SK-N-SH (cell line): ENCODE results near the gene ARHGAP26. TPM values are rescaled to one million over a fixed set of nuclear protein-coding genes. Genes with fewer than 3 reads are reported as not detected.

Source experiments
- CTCF ChIA-PET: fragments of 300-600, 350-600 bp; formaldehyde crosslinking; extraction: SDS; loops from one replicate; lab custom pipeline; 2021; lab: Yijun Ruan, JAX
- POLR2A ChIA-PET: fragments of 350-600 bp; sonication (Branson Sonifier 250); formaldehyde crosslinking; extraction: SDS; loops from one replicate; lab custom pipeline; 2020; ENCODE audit warnings: antibody characterized with exemption, inconsistent platforms; lab: Yijun Ruan, JAX
- DNase-seq: peaks from one replicate; pipeline ENCODE4 v3.0.0; 2012
- H2AFZ ChIP-seq: fragments of 200-600 bp; sonication (generic); 2 replicates; pipeline ENCODE4 v1.8.1; 2016; ENCODE audit warnings: antibody characterized with exemption, mild to moderate bottlenecking, low read depth
- H3F3A ChIP-seq: fragments of 200-600 bp; sonication (generic); replicated peaks from 2 replicates; pipeline ENCODE3; 2016; ENCODE audit warnings: antibody characterized with exemption, mild to moderate bottlenecking; ENCODE audit not compliant: insufficient read depth
- H3K27ac ChIP-seq, 2 experiments: fragments of 200-500 bp in 1 of 2; fragments of 200-600 bp in 1 of 2; sonication (Bioruptor generic) in 1 of 2; sonication (generic), shearing (Covaris generic) in 1 of 2; 2 replicates each; pipeline versions ENCODE4 v1.5.1 to v1.6.1; 2014 to 2016; ENCODE audit warnings: low read depth in 2 of 2, inconsistent platforms in 1 of 2, low read length in 1 of 2, mild to moderate bottlenecking in 1 of 2, mixed read lengths in 1 of 2
- H3K27me3 ChIP-seq: fragments of 200-600 bp; sonication (generic), shearing (Covaris generic); 2 replicates; pipeline ENCODE4 v1.6.1; 2016; ENCODE audit warnings: mixed run types; ENCODE audit not compliant: insufficient read depth
- H3K36me3 ChIP-seq, 2 experiments: fragments of 200-500 bp in 1 of 2; fragments of 200-600 bp in 1 of 2; sonication (Bioruptor generic) in 1 of 2; sonication (generic) in 1 of 2; replicated peaks in 1 of 2; 2 replicates each; pipeline versions ENCODE3 to v1.5.1; 2014 to 2016; ENCODE audit warnings: low read length in 1 of 2, mild to moderate bottlenecking in 1 of 2; ENCODE audit not compliant: insufficient read depth in 2 of 2, control insufficient read depth in 1 of 2
- H3K4me1 ChIP-seq, 2 experiments: fragments of 200-500 bp in 1 of 2; fragments of 200-600 bp in 1 of 2; sonication (Bioruptor generic) in 1 of 2; sonication (generic), shearing (Covaris generic) in 1 of 2; 2 replicates each; pipeline versions ENCODE4 v1.5.1 to v1.6.1; 2014 to 2016; ENCODE audit warnings: low read depth in 1 of 2, low read length in 1 of 2, mixed run types in 1 of 2; ENCODE audit not compliant: insufficient read depth in 2 of 2, control insufficient read depth in 1 of 2
- H3K4me2 ChIP-seq: fragments of 200-600 bp; sonication (generic), shearing (Covaris generic); 2 replicates; pipeline ENCODE4 v1.6.1; 2017; ENCODE audit warnings: mixed run types
- H3K4me3 ChIP-seq, 2 experiments: fragments of 200-500 bp in 1 of 2; fragments of 200-600 bp in 1 of 2; sonication (Bioruptor generic) in 1 of 2; sonication (generic), shearing (Covaris generic) in 1 of 2; 2 replicates each; pipeline versions ENCODE4 v1.5.1 to v1.8.1; 2014 to 2016; ENCODE audit warnings: low read depth in 2 of 2, inconsistent platforms in 1 of 2, low read length in 1 of 2, mild to moderate bottlenecking in 1 of 2, mixed read lengths in 1 of 2, moderate library complexity in 1 of 2
- H3K79me2 ChIP-seq: fragments of 200-600 bp; sonication (generic); 2 replicates; pipeline ENCODE4 v1.8.1; 2017; ENCODE audit warnings: mild to moderate bottlenecking; ENCODE audit not compliant: insufficient read depth
- H3K9ac ChIP-seq: fragments of 200-600 bp; sonication (generic); 2 replicates; pipeline ENCODE4 v1.6.1; 2017; ENCODE audit warnings: mixed run types
- H3K9me2 ChIP-seq: fragments of 200-600 bp; sonication (generic); 2 replicates; pipeline ENCODE4 v1.6.1; 2017; ENCODE audit warnings: mixed run types
- H3K9me3 ChIP-seq: fragments of 200-600 bp; sonication (generic); 2 replicates; pipeline ENCODE4 v1.6.1; 2017; ENCODE audit warnings: mixed run types, mild to moderate bottlenecking, moderate library complexity
- H4K20me1 ChIP-seq: fragments of 200-600 bp; sonication (generic); 2 replicates; pipeline ENCODE4 v1.6.1; 2017; ENCODE audit warnings: mild to moderate bottlenecking, mixed run types; ENCODE audit not compliant: insufficient read depth
- CHD2 ChIP-seq: fragments of 150-350 bp; IDR thresholded peaks from 2 replicates; pipeline ENCODE4 v1.6.1; 2018; ENCODE audit warnings: low read length; ENCODE audit not compliant: partially characterized antibody
- EZH2phosphoT487 ChIP-seq: fragments of 200-600 bp; sonication (generic); IDR thresholded peaks from 2 replicates; pipeline ENCODE4 v1.6.1; 2017; ENCODE audit warnings: low read depth, mixed run types, mild to moderate bottlenecking, antibody characterized with exemption, moderate library complexity, borderline replicate concordance
- FOSL2 ChIP-seq: IDR thresholded peaks from 2 replicates; pipeline ENCODE4 v1.4.0; 2012; ENCODE audit warnings: low read depth, mild to moderate bottlenecking, moderate library complexity, borderline replicate concordance
- FOXJ3 ChIP-seq: sonication (generic); formaldehyde crosslinking; IDR thresholded peaks from 2 replicates; pipeline ENCODE4 v1.5.1; 2020; ENCODE audit warnings: mild to moderate bottlenecking, missing genetic modification reagents
- GABPA ChIP-seq: IDR thresholded peaks from 2 replicates; pipeline ENCODE4 v1.4.0; 2012; ENCODE audit warnings: low read depth, mild to moderate bottlenecking
- JUND ChIP-seq: IDR thresholded peaks from 2 replicates; pipeline ENCODE4 v1.4.0; 2012
- MEF2A ChIP-seq: IDR thresholded peaks from 2 replicates; pipeline ENCODE4 v1.4.0; 2012; ENCODE audit warnings: low read depth, borderline replicate concordance
- NFIC ChIP-seq: IDR thresholded peaks from 2 replicates; pipeline ENCODE4 v1.4.0; 2012; ENCODE audit warnings: borderline replicate concordance
- RCOR1 ChIP-seq: fragments of 150-350 bp; IDR thresholded peaks from 2 replicates; pipeline ENCODE4 v1.6.1; 2017; ENCODE audit warnings: antibody characterized with exemption, low read length
- RFX5 ChIP-seq: IDR thresholded peaks from 2 replicates; pipeline ENCODE4 v1.6.1; 2012; ENCODE audit warnings: mild to moderate bottlenecking, improper control_type of control experiment, low read length
- RXRA ChIP-seq: IDR thresholded peaks from 2 replicates; pipeline ENCODE4 v1.4.0; 2012; ENCODE audit warnings: low read depth, mild to moderate bottlenecking, borderline replicate concordance
- SIN3A ChIP-seq: IDR thresholded peaks from 2 replicates; pipeline ENCODE4 v1.6.1; 2012; ENCODE audit warnings: low read depth, mild to moderate bottlenecking, low read length, moderate library complexity, borderline replicate concordance
- SMC3 ChIP-seq: IDR thresholded peaks from 2 replicates; pipeline ENCODE4 v1.6.1; 2012; ENCODE audit warnings: low read depth, low read length, improper control_type of control experiment
- WGBS: methylation state at CpG from one replicate; pipeline ENCODE4 v1.1.6; 2017; ENCODE audit warnings: low lambda C conversion rate; 5-methylcytosine and 5-hydroxymethylcytosine counted together
- polyA plus RNA-seq, 3 experiments: library from polyadenylated mRNA; depleted of rRNA; stranded (reverse); fragments of >200 nt; gene quantifications; 2 replicates each; pipeline ENCODE4 v1.2.3, GENCODE V29; 2012
- TF ChIP-seq, protein P1 (sequence below): IDR thresholded peaks from 2 replicates; pipeline ENCODE4 v1.6.1; 2012; ENCODE audit warnings: mild to moderate bottlenecking, low read depth, low read length, moderate library complexity
- TF ChIP-seq, protein P2 (sequence below): IDR thresholded peaks from 2 replicates; pipeline ENCODE4; 2012
- TF ChIP-seq, protein P3 (sequence below): fragments of 200-600 bp; sonication (generic); IDR thresholded peaks from 2 replicates; pipeline ENCODE4 v1.6.1; 2017; ENCODE audit warnings: antibody characterized with exemption, mild to moderate bottlenecking, moderate library complexity
- TF ChIP-seq, protein P4 (sequence below): fragments of 150-350 bp; IDR thresholded peaks from 2 replicates; pipeline ENCODE4 v1.6.1; 2016; ENCODE audit warnings: mild to moderate bottlenecking, low read depth, low read length
- TF ChIP-seq, protein P5 (sequence below): IDR thresholded peaks from 2 replicates; pipeline ENCODE4 v1.4.0; 2012; ENCODE audit warnings: low read depth, borderline replicate concordance

The ARHGAP26 gene
- polyA plus RNA-seq, 1 of the 3 experiments (the other 2 are of a cell fraction): 6.1 TPM

DNA sequence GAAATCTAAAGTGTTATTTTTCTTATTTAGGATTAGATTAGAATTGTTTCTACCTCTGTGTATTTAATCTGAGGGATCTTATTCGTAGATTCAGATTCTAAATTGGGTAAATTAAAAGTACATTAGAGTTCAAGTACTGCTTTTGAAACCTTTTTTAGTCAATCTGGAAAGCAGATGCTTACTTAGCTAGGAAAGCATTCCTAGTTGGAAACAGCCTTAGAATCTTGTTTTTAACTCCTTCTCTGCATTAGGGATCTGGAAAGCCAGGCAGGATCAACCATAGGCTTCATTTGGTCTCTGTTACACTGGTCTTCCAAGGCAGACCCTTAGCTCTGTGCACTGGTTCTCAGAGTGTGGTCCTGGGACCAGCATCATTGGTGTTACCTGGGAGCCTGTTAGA, 385.9 kb downstream of the ARHGAP26 start:
- Histone ChIP-seq H3K4me3 (no peak overlapping the region), H2AFZ (no peak overlapping the region), H3K27me3 (no peaks in the 10 kb centered on the region), H3K36me3 (peaks cover 0 to 6% of the 10 kb centered on the region in 2 experiments), H3K27ac (no peak overlapping the region), H4K20me1 (no peaks in the 10 kb centered on the region), H3F3A (peaks cover 4% of the 10 kb centered on the region), H3K4me1 (peaks cover 0 to 17% of the 10 kb centered on the region in 2 experiments; a peak in 2 of 4 replicates), H3K79me2 (no peaks in the 10 kb centered on the region), H3K9me3 (no peaks in the 10 kb centered on the region), H3K9me2 (no peaks in the 10 kb centered on the region), H3K9ac (no peak overlapping the region), H3K4me2 (no peak overlapping the region)
- POLR2A ChIA-PET: no interaction called here
- 89% methylated on average over 1 of the region's 1 CpG for WGBS
- TF ChIP-seq NFIC (no peak), GABPA (no peak), RXRA (no peak), CHD2 (no peak)
- no peak for DNase-seq
- CTCF ChIA-PET: interaction anchor here (0.6 kb wide), 1 partner anchor 189 kb away, joined by 3 read pairs; no protein-coding TSS in a partner anchor

DNA sequence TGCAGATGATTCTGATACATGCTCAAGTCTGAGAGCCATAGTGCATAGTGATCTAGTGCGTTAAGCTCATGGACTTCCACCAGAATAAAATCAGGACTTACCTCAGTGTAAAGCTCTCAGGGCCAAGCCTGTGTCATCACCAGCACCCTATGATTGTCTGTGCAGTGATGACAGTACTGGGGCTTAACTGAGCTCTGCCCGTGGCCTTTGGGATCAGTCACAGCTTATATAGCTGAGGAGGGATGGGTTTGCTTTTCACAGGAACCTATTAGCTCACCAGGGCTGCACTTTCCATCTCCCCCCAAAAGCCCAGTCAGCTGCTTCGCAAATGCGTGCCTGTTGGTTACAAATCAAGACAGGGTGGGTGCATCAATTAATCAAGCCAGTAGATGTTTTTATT, 386.4 kb downstream of the ARHGAP26 start:
- POLR2A ChIA-PET: no interaction called here
- no peak overlapping the region for H2AFZ ChIP-seq
- 95% methylated on average over 4 of the region's 4 CpGs for WGBS
- TF ChIP-seq, protein P1, sequence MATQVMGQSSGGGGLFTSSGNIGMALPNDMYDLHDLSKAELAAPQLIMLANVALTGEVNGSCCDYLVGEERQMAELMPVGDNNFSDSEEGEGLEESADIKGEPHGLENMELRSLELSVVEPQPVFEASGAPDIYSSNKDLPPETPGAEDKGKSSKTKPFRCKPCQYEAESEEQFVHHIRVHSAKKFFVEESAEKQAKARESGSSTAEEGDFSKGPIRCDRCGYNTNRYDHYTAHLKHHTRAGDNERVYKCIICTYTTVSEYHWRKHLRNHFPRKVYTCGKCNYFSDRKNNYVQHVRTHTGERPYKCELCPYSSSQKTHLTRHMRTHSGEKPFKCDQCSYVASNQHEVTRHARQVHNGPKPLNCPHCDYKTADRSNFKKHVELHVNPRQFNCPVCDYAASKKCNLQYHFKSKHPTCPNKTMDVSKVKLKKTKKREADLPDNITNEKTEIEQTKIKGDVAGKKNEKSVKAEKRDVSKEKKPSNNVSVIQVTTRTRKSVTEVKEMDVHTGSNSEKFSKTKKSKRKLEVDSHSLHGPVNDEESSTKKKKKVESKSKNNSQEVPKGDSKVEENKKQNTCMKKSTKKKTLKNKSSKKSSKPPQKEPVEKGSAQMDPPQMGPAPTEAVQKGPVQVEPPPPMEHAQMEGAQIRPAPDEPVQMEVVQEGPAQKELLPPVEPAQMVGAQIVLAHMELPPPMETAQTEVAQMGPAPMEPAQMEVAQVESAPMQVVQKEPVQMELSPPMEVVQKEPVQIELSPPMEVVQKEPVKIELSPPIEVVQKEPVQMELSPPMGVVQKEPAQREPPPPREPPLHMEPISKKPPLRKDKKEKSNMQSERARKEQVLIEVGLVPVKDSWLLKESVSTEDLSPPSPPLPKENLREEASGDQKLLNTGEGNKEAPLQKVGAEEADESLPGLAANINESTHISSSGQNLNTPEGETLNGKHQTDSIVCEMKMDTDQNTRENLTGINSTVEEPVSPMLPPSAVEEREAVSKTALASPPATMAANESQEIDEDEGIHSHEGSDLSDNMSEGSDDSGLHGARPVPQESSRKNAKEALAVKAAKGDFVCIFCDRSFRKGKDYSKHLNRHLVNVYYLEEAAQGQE: no peak
- TF ChIP-seq FOSL2 (no peak), EZH2phosphoT487 (no peak), SMC3 (no peak), JUND (no peak), CHD2 (no peak), RFX5 (no peak), RCOR1 (no peak), SIN3A (no peak), FOXJ3 (CRISPR knock-in tag) (no peak), MEF2A (no peak), GABPA (no peak), NFIC (no peak)
- TF ChIP-seq, protein P2, sequence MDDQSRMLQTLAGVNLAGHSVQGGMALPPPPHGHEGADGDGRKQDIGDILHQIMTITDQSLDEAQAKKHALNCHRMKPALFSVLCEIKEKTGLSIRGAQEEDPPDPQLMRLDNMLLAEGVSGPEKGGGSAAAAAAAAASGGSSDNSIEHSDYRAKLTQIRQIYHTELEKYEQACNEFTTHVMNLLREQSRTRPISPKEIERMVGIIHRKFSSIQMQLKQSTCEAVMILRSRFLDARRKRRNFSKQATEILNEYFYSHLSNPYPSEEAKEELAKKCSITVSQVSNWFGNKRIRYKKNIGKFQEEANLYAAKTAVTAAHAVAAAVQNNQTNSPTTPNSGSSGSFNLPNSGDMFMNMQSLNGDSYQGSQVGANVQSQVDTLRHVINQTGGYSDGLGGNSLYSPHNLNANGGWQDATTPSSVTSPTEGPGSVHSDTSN: no peak
- TF ChIP-seq, protein P3, sequence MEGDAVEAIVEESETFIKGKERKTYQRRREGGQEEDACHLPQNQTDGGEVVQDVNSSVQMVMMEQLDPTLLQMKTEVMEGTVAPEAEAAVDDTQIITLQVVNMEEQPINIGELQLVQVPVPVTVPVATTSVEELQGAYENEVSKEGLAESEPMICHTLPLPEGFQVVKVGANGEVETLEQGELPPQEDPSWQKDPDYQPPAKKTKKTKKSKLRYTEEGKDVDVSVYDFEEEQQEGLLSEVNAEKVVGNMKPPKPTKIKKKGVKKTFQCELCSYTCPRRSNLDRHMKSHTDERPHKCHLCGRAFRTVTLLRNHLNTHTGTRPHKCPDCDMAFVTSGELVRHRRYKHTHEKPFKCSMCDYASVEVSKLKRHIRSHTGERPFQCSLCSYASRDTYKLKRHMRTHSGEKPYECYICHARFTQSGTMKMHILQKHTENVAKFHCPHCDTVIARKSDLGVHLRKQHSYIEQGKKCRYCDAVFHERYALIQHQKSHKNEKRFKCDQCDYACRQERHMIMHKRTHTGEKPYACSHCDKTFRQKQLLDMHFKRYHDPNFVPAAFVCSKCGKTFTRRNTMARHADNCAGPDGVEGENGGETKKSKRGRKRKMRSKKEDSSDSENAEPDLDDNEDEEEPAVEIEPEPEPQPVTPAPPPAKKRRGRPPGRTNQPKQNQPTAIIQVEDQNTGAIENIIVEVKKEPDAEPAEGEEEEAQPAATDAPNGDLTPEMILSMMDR: no peak
- TF ChIP-seq, protein P4, sequence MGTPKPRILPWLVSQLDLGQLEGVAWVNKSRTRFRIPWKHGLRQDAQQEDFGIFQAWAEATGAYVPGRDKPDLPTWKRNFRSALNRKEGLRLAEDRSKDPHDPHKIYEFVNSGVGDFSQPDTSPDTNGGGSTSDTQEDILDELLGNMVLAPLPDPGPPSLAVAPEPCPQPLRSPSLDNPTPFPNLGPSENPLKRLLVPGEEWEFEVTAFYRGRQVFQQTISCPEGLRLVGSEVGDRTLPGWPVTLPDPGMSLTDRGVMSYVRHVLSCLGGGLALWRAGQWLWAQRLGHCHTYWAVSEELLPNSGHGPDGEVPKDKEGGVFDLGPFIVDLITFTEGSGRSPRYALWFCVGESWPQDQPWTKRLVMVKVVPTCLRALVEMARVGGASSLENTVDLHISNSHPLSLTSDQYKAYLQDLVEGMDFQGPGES: no peak
- TF ChIP-seq, protein P5, sequence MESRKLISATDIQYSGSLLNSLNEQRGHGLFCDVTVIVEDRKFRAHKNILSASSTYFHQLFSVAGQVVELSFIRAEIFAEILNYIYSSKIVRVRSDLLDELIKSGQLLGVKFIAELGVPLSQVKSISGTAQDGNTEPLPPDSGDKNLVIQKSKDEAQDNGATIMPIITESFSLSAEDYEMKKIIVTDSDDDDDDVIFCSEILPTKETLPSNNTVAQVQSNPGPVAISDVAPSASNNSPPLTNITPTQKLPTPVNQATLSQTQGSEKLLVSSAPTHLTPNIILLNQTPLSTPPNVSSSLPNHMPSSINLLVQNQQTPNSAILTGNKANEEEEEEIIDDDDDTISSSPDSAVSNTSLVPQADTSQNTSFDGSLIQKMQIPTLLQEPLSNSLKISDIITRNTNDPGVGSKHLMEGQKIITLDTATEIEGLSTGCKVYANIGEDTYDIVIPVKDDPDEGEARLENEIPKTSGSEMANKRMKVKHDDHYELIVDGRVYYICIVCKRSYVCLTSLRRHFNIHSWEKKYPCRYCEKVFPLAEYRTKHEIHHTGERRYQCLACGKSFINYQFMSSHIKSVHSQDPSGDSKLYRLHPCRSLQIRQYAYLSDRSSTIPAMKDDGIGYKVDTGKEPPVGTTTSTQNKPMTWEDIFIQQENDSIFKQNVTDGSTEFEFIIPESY: no peak

More for the DNA sequence above, 386.4 kb downstream of the ARHGAP26 start:
- Histone ChIP-seq H3F3A (peaks cover 4% of the 10 kb centered on the region), H3K9me2 (no peaks in the 10 kb centered on the region), H3K27ac (no peak overlapping the region), H3K4me3 (no peak overlapping the region), H3K36me3 (peaks cover 0 to 4% of the 10 kb centered on the region in 2 experiments), H3K9ac (no peak overlapping the region), H3K27me3 (no peaks in the 10 kb centered on the region), H3K4me2 (no peak overlapping the region), H3K9me3 (no peaks in the 10 kb centered on the region), H3K4me1 (peaks cover 0 to 17% of the 10 kb centered on the region in 2 experiments; a peak in 2 of 4 replicates), H3K79me2 (no peaks in the 10 kb centered on the region), H4K20me1 (no peaks in the 10 kb centered on the region)
- CTCF ChIA-PET: interaction anchor here (0.6 to 1.4 kb wide), 2 partner anchors 20 to 190 kb away, joined by 3 to 4 read pairs; no protein-coding TSS in a partner anchor
- DNase-seq: no peak
